ENCODE results near the gene GNAI3.

- TF ChIP-seq CTCF (conservative IDR thresholded peaks at IDR 0.05; ENCODE audit: low read depth, low read length) (no peak), EZH2 (IDR thresholded peaks at IDR 0.05; ENCODE audit: borderline replicate concordance, low read depth, low read length, poor library complexity, severe bottlenecking) (no peak)
Measured at GRCh38 chr1:109535971-109536491, 12.4 kb upstream of the GNAI3 start.
